ENCODE measurements around the gene TMPRSS6. TPM values are rescaled to one million over a fixed set of nuclear protein-coding genes. Genes with fewer than 3 reads are reported as not detected.

Gene TMPRSS6
- total RNA-seq, 1 donor from 2014 or later, result 7.6 TPM

DNA sequence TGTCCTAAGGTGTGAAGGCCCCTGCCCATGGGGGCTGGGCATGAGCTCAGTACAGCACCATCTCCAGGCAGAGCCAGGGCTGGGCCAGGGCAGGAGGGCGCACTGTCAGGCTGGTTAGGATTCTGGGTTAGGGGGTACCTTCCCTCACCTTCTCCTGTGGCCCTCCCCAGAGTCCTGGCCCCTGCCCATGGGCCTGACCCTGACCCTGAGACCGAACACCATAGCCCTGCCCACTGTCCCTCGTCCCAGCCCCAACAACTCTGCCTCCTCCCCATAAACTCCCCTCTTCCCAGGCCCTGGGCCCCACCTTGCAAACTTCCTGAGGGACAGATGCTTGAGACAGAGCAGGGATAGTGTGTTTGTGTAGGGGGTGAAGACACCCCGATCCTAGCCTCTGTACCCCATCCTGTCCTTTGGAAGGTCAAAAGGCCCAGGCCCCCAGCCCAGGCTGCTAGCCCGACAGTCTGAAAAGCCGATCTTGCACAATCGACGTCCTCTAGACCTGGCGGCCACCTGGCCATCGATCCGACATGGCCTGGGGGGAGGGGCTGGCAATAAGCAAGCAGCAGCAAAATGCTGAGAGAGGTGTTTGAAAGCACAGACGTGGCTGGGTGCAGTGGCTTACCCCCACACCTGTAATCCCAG is 2.7 kb upstream of the TMPRSS6 start:
- H3K4me1 Mint-ChIP-seq (ENCODE audit: unreplicated experiment), result peaks cover 8% of the 10 kb centered on the region

GRCh38 chr22:37111156-37111717 is 1.7 kb upstream of the TMPRSS6 start:
- TF ChIP-seq, protein P1, sequence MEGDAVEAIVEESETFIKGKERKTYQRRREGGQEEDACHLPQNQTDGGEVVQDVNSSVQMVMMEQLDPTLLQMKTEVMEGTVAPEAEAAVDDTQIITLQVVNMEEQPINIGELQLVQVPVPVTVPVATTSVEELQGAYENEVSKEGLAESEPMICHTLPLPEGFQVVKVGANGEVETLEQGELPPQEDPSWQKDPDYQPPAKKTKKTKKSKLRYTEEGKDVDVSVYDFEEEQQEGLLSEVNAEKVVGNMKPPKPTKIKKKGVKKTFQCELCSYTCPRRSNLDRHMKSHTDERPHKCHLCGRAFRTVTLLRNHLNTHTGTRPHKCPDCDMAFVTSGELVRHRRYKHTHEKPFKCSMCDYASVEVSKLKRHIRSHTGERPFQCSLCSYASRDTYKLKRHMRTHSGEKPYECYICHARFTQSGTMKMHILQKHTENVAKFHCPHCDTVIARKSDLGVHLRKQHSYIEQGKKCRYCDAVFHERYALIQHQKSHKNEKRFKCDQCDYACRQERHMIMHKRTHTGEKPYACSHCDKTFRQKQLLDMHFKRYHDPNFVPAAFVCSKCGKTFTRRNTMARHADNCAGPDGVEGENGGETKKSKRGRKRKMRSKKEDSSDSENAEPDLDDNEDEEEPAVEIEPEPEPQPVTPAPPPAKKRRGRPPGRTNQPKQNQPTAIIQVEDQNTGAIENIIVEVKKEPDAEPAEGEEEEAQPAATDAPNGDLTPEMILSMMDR (conservative IDR thresholded peaks at IDR 0.05), result no peak
- H3K4me1 Mint-ChIP-seq (ENCODE audit: unreplicated experiment), result peaks cover 8% of the 10 kb centered on the region
- no peak overlapping the region for H3K27ac Mint-ChIP-seq
- DNase-seq (ENCODE audit: extremely low spot score, unreplicated experiment), result no peak
- H3K4me3 Mint-ChIP-seq, result no peak overlapping the region
- no peaks in the 10 kb centered on the region for H3K36me3 Mint-ChIP-seq
- H3K9me3 Mint-ChIP-seq, result no peaks in the 10 kb centered on the region
- peaks cover 24% of the 10 kb centered on the region for H3K27me3 Mint-ChIP-seq

More for the DNA sequence above, 2.7 kb upstream of the TMPRSS6 start:
- Mint-ChIP-seq H3K27me3 (peaks cover 27% of the 10 kb centered on the region), H3K36me3 (no peaks in the 10 kb centered on the region), H3K9me3 (no peaks in the 10 kb centered on the region), H3K4me3 (no peak overlapping the region), H3K27ac (peak overlapping the region; percentile 67)
- DNase-seq (ENCODE audit: extremely low spot score, unreplicated experiment), result no peak
- TF ChIP-seq, protein P1 (conservative IDR thresholded peaks at IDR 0.05), result no peak

GRCh38 chr22:37107816-37108621 is 1.5 kb downstream of the TMPRSS6 start:
- no peak for DNase-seq (ENCODE audit: extremely low spot score, unreplicated experiment)
- Mint-ChIP-seq H3K9me3 (no peaks in the 10 kb centered on the region), H3K27me3 (peaks cover 13% of the 10 kb centered on the region), H3K4me3 (no peak overlapping the region), H3K27ac (peak overlapping the region; percentile 29), H3K4me1 (ENCODE audit: unreplicated experiment) (peaks cover 14% of the 10 kb centered on the region), H3K36me3 (no peaks in the 10 kb centered on the region)
- TF ChIP-seq, protein P1 (conservative IDR thresholded peaks at IDR 0.05), result no peak

- Mint-ChIP-seq H3K4me3 (no peak overlapping the region), H3K9me3 (no peaks in the 10 kb centered on the region), H3K36me3 (no peaks in the 10 kb centered on the region), H3K27ac (no peak overlapping the region), H3K4me1 (ENCODE audit: unreplicated experiment) (peaks cover 14% of the 10 kb centered on the region), H3K27me3 (peaks cover 10% of the 10 kb centered on the region)
- TF ChIP-seq, protein P1 (conservative IDR thresholded peaks at IDR 0.05), result no peak
- DNase-seq (ENCODE audit: extremely low spot score, unreplicated experiment), result no peak
Observed at GRCh38 chr22:37105990-37106389, 3.5 kb downstream of the TMPRSS6 start.

GRCh38 chr22:37105154-37105553 is 4.4 kb downstream of the TMPRSS6 start:
- Mint-ChIP-seq H3K27ac (no peak overlapping the region), H3K27me3 (peaks cover 18% of the 10 kb centered on the region)
- TF ChIP-seq, protein P1 (conservative IDR thresholded peaks at IDR 0.05), result no peak

More at GRCh38 chr22:37105154-37105553, 4.4 kb downstream of the TMPRSS6 start:
- H3K9me3 Mint-ChIP-seq, result no peaks in the 10 kb centered on the region
- peaks cover 20% of the 10 kb centered on the region for H3K4me1 Mint-ChIP-seq (ENCODE audit: unreplicated experiment)
- H3K4me3 Mint-ChIP-seq, result no peak overlapping the region
- no peaks in the 10 kb centered on the region for H3K36me3 Mint-ChIP-seq
- no peak for DNase-seq (ENCODE audit: extremely low spot score, unreplicated experiment)
